Trophoblast cell (in vitro differentiated cells and primary cell): ENCODE results near the gene CCDC148.
A peak's percentile ranks its signal among the peaks of the same experiment; 100 is the strongest.

Experiments
- DNase-seq, 2 donors: peaks; one replicate each; pipeline ENCODE4 v3.0.0-alpha.2; 2016
- H2AFZ ChIP-seq: 2 replicates; pipeline ENCODE4 v1.6.1; 2013; ENCODE audit warnings: low read length, moderate library complexity, mild to moderate bottlenecking; ENCODE audit not compliant: insufficient read depth, poor library complexity
- H2AK5ac ChIP-seq: 2 replicates; pipeline ENCODE4 v1.6.1; 2013; ENCODE audit warnings: mild to moderate bottlenecking, low read length
- H2BK120ac ChIP-seq: 2 replicates; pipeline ENCODE4 v1.6.1; 2013; ENCODE audit warnings: low read length, mild to moderate bottlenecking, moderate library complexity; ENCODE audit not compliant: insufficient read depth, poor library complexity
- H2BK12ac ChIP-seq: 2 replicates; pipeline ENCODE4 v1.6.1; 2013; ENCODE audit warnings: mild to moderate bottlenecking, low read length, moderate library complexity
- H2BK5ac ChIP-seq: 2 replicates; pipeline ENCODE4 v1.6.1; 2013; ENCODE audit warnings: low read length, low read depth, moderate library complexity, mild to moderate bottlenecking; ENCODE audit not compliant: poor library complexity
- H3K14ac ChIP-seq: 2 replicates; pipeline ENCODE4 v1.6.1; 2013; ENCODE audit warnings: mild to moderate bottlenecking, low read length
- H3K18ac ChIP-seq: 2 replicates; pipeline ENCODE4 v1.6.1; 2013; ENCODE audit warnings: mild to moderate bottlenecking, low read length
- H3K23ac ChIP-seq: 2 replicates; pipeline ENCODE4 v1.6.1; 2013; ENCODE audit warnings: low read length
- H3K27ac ChIP-seq: 2 replicates; pipeline ENCODE4 v1.5.1; 2013; ENCODE audit warnings: low read depth, mild to moderate bottlenecking, inconsistent platforms, low read length, moderate library complexity
- H3K27me3 ChIP-seq: 2 replicates; pipeline ENCODE4 v1.6.1; 2013; ENCODE audit warnings: inconsistent platforms, mild to moderate bottlenecking, low read length, moderate library complexity; ENCODE audit not compliant: insufficient read depth
- H3K36me3 ChIP-seq, 2 experiments: 1 replicate in 1 of 2; 2 replicates in 1 of 2; pipeline ENCODE4 v1.6.1; 2013; ENCODE audit warnings: low read length in 2 of 2, mild to moderate bottlenecking in 2 of 2, moderate library complexity in 1 of 2; ENCODE audit not compliant: insufficient read depth in 2 of 2, control insufficient read depth in 1 of 2
- H3K4ac ChIP-seq: 2 replicates; pipeline ENCODE4 v1.6.1; 2013; ENCODE audit warnings: low read depth, mild to moderate bottlenecking, low read length, moderate library complexity
- H3K4me1 ChIP-seq, 2 experiments: 1 replicate in 1 of 2; 2 replicates in 1 of 2; pipeline ENCODE4 v1.6.1; 2013; ENCODE audit warnings: low read length in 2 of 2, mild to moderate bottlenecking in 2 of 2, moderate library complexity in 1 of 2; ENCODE audit not compliant: insufficient read depth in 2 of 2, control insufficient read depth in 1 of 2
- H3K4me2 ChIP-seq: 2 replicates; pipeline ENCODE4 v1.6.1; 2013; ENCODE audit warnings: inconsistent platforms, mild to moderate bottlenecking, low read length, moderate library complexity
- H3K4me3 ChIP-seq: 2 replicates; pipeline ENCODE4 v1.5.1; 2013; ENCODE audit warnings: mild to moderate bottlenecking, low read depth, low read length, inconsistent platforms
- H3K79me1 ChIP-seq: one replicate; pipeline ENCODE4 v1.6.1; 2013; ENCODE audit warnings: low read length
- H3K79me2 ChIP-seq: 2 replicates; pipeline ENCODE4 v1.6.1; 2013; ENCODE audit warnings: low read length, mild to moderate bottlenecking; ENCODE audit not compliant: control insufficient read depth, insufficient read depth, poor library complexity
- H3K9ac ChIP-seq: 2 replicates; pipeline ENCODE4 v1.6.1; 2013; ENCODE audit warnings: mild to moderate bottlenecking, low read length
- H3K9me3 ChIP-seq: 2 replicates; pipeline ENCODE4 v1.6.1; 2013; ENCODE audit warnings: low read depth, mild to moderate bottlenecking, control low read depth, inconsistent platforms, low read length; ENCODE audit not compliant: insufficient read depth
- H4K12ac ChIP-seq: 2 replicates; pipeline ENCODE4 v1.6.1; 2013; ENCODE audit warnings: low read depth, mild to moderate bottlenecking, low read length, moderate library complexity
- H4K8ac ChIP-seq: 2 replicates; pipeline ENCODE4 v1.6.1; 2013; ENCODE audit warnings: low read depth, mild to moderate bottlenecking, low read length, moderate library complexity
- H4K91ac ChIP-seq: one replicate; pipeline ENCODE4 v1.6.1; 2013; ENCODE audit warnings: low read depth, mild to moderate bottlenecking, low read length, moderate library complexity
- WGBS: extraction: QIAGEN DNeasy Blood & Tissue Kit; methylation state at CpG from one replicate; pipeline ENCODE4 v1.1.7; 2013; ENCODE audit warnings: missing lambda C conversion rate; ENCODE audit not compliant: insufficient read length, insufficient coverage; ENCODE audit errors: extremely low coverage; 5-methylcytosine and 5-hydroxymethylcytosine counted together

The CCDC148 gene

GRCh38 chr2:158189526-158189925 is 267.0 kb downstream of the CCDC148 start:
- no peak overlapping the region for H3K4me3 ChIP-seq
- H2AFZ ChIP-seq = no peak overlapping the region
- no peak overlapping the region for H3K18ac ChIP-seq
- H3K4ac ChIP-seq = no peak overlapping the region
- no peak overlapping the region for H4K91ac ChIP-seq
- H3K4me2 ChIP-seq = no peak overlapping the region
- no peak overlapping the region for H2BK120ac ChIP-seq
- no peak overlapping the region for H3K23ac ChIP-seq
- H3K79me2 ChIP-seq = no peaks in the 10 kb centered on the region
- H4K12ac ChIP-seq = no peak overlapping the region
- no peaks in the 10 kb centered on the region for H3K36me3 ChIP-seq
- H4K8ac ChIP-seq = no peak overlapping the region
- no peak overlapping the region for H3K27ac ChIP-seq
- H3K4me1 ChIP-seq = no peaks in the 10 kb centered on the region
- no peaks in the 10 kb centered on the region for H3K79me1 ChIP-seq
- H3K14ac ChIP-seq = no peak overlapping the region
- H2AK5ac ChIP-seq = no peak overlapping the region
- H3K9me3 ChIP-seq = no peaks in the 10 kb centered on the region
- no peak overlapping the region for H2BK12ac ChIP-seq
- no peaks in the 10 kb centered on the region for H3K27me3 ChIP-seq
- DNase-seq = no peak
- H3K9ac ChIP-seq = no peak overlapping the region
- H2BK5ac ChIP-seq = no peak overlapping the region

GRCh38 chr2:158187908-158188307 is 268.6 kb downstream of the CCDC148 start:
- no peak for DNase-seq
- Histone ChIP-seq H3K9ac (no peak overlapping the region), H3K18ac (no peak overlapping the region), H3K79me2 (no peaks in the 10 kb centered on the region), H3K9me3 (no peaks in the 10 kb centered on the region), H3K27me3 (no peaks in the 10 kb centered on the region), H3K36me3 (no peaks in the 10 kb centered on the region), H2BK120ac (no peak overlapping the region), H2BK12ac (no peak overlapping the region), H2AFZ (no peak overlapping the region), H3K14ac (no peak overlapping the region), H3K4me1 (peaks cover 0 to 4% of the 10 kb centered on the region in 2 experiments), H3K4me2 (no peak overlapping the region), H2AK5ac (no peak overlapping the region), H2BK5ac (no peak overlapping the region), H4K8ac (no peak overlapping the region), H4K91ac (no peak overlapping the region), H3K4ac (no peak overlapping the region), H3K79me1 (no peaks in the 10 kb centered on the region), H4K12ac (no peak overlapping the region), H3K23ac (no peak overlapping the region), H3K27ac (no peak overlapping the region), H3K4me3 (no peak overlapping the region)
- no CpG with 5 or more reads among the region's 1 CpG for WGBS

GRCh38 chr2:158184556-158185343 is 271.8 kb downstream of the CCDC148 start:
- Histone ChIP-seq H3K23ac (no peak overlapping the region), H3K4me1 (peaks cover 0 to 4% of the 10 kb centered on the region in 2 experiments), H3K14ac (no peak overlapping the region), H4K91ac (no peak overlapping the region), H3K9me3 (no peaks in the 10 kb centered on the region), H2BK12ac (no peak overlapping the region), H3K27ac (peak overlapping the region; percentile 23), H3K36me3 (no peaks in the 10 kb centered on the region), H3K27me3 (no peaks in the 10 kb centered on the region), H3K4me2 (peak overlapping the region; percentile 8), H3K18ac (no peak overlapping the region), H2AK5ac (no peak overlapping the region), H3K79me2 (no peaks in the 10 kb centered on the region), H2BK120ac (no peak overlapping the region), H3K4ac (no peak overlapping the region), H3K79me1 (no peaks in the 10 kb centered on the region), H3K9ac (no peak overlapping the region), H3K4me3 (no peak overlapping the region), H4K8ac (no peak overlapping the region), H2AFZ (no peak overlapping the region), H4K12ac (no peak overlapping the region), H2BK5ac (no peak overlapping the region)
- DNase-seq = peak; percentile 71 to 91
- WGBS = no CpG with 5 or more reads among the region's 3 CpGs

- H3K4me2 ChIP-seq = no peak overlapping the region
Measured at GRCh38 chr2:158184001-158184400, 272.6 kb downstream of the CCDC148 start.

More at GRCh38 chr2:158184001-158184400, 272.6 kb downstream of the CCDC148 start:
- no peak for DNase-seq
- WGBS = no CpG with 5 or more reads among the region's 1 CpG
- no peaks in the 10 kb centered on the region for H3K79me1 ChIP-seq
- H4K12ac ChIP-seq = no peak overlapping the region
- no peak overlapping the region for H3K9ac ChIP-seq
- H3K79me2 ChIP-seq = no peaks in the 10 kb centered on the region
- H3K4me3 ChIP-seq = no peak overlapping the region
- H4K91ac ChIP-seq = no peak overlapping the region
- peak overlapping the region; percentile 35 for H2BK12ac ChIP-seq
- H3K27ac ChIP-seq = no peak overlapping the region
- no peak overlapping the region for H2BK5ac ChIP-seq
- peaks cover 0 to 4% of the 10 kb centered on the region in 2 experiments for H3K4me1 ChIP-seq
- H3K18ac ChIP-seq = no peak overlapping the region
- H3K9me3 ChIP-seq = no peaks in the 10 kb centered on the region
- peak overlapping the region; percentile 80 for H2AK5ac ChIP-seq
- H3K36me3 ChIP-seq = no peaks in the 10 kb centered on the region
- no peak overlapping the region for H4K8ac ChIP-seq
- no peak overlapping the region for H2AFZ ChIP-seq
- no peak overlapping the region for H2BK120ac ChIP-seq
- no peak overlapping the region for H3K23ac ChIP-seq
- no peaks in the 10 kb centered on the region for H3K27me3 ChIP-seq
- no peak overlapping the region for H3K4ac ChIP-seq
- no peak overlapping the region for H3K14ac ChIP-seq
